NCI-H82 treated with DMSO at 0.1 percent for 48 hours (cell line): Measurements from ENCODE around the gene GPLD1.
"Not testable (repeated sequence)": the region's sequence is repeated elsewhere in the genome, so short reads cannot be mapped to it uniquely, and the experiment has no call there.

ENCODE experiments used
- DNase-seq: peaks from one replicate; lab custom pipeline; 2025; ENCODE audit not compliant: unreplicated experiment; lab: John Stamatoyannopoulos, UW

Gene GPLD1

GRCh38 chr6:24415753-24416152, 73.6 kb downstream of the GPLD1 start:
- no peak for DNase-seq

DNA sequence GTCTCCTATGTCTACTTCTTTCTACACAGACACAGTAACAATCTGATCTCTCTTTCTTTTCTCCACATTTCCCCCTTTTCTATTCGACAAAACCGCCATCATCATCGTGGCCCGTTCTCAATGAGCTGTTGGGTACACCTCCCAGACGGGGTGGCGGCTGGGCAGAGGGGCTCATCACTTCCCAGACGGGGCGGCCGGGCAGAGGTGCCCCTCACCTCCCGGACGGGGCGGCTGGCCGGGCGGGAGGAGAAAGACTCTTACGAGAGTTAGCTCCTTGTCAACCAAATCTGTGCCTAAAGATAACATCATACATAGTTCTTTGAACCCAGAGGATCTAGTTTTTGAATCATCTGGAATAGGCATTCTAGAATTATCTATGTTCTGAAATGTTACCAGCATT, 74.8 kb downstream of the GPLD1 start:
- not testable (repeated sequence) for DNase-seq

DNA sequence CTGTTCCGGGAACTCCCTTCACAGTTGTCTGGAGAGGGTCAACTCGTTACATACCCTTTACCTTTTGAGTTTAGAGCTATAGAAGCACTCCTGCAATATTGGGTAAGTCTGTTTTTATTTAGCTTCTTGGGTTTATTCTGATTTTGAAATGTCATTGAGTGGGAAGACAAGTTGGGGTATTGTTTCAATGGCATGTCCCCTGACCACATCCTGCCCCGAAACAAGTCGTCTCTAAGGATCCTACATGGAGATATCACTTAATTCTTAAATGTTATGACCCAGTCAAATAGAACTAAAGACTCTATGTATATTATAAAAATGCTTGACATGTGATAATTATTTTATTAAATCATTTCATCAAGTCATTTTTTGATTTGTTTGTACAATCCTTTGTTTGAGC, 77.1 kb downstream of the GPLD1 start:
- no peak for DNase-seq

DNA sequence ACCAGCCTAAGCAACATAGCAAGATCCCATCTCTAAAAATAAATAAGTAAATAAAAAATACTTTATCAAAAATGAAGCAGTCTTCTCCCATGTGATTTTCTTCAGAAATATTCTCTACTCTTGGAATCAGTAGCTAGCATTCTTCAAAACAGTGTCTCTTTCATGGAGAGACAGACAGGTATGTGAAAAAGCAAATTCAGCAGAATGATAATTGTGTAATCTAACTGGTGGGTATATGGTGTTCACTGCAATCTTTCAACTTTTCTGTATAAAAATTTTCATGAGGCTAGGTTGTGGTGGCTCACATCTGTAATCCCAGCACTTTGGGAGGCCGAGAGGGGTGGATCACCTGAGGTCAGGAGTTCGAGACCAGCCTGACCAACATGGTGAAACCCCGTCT, 78.8 kb downstream of the GPLD1 start:
- DNase-seq = no peak

GRCh38 chr6:24408719-24409410, 80.5 kb downstream of the GPLD1 start:
- DNase-seq = no peak

- no peak for DNase-seq
These were observed 84.1 kb downstream of the GPLD1 start for GRCh38 chr6:24405262-24405661.

GRCh38 chr6:24403501-24403824, 85.9 kb downstream of the GPLD1 start:
- DNase-seq = peak; percentile 26

GRCh38 chr6:24402697-24403500, 86.5 kb downstream of the GPLD1 start, which contains the start of gene MRS2:
Gene MRS2, plus strand, starts transcription at chr6:24402936. Its CDS starts 111 bp downstream, at chr6:24403047.
- peak; percentile 64 for DNase-seq

DNA sequence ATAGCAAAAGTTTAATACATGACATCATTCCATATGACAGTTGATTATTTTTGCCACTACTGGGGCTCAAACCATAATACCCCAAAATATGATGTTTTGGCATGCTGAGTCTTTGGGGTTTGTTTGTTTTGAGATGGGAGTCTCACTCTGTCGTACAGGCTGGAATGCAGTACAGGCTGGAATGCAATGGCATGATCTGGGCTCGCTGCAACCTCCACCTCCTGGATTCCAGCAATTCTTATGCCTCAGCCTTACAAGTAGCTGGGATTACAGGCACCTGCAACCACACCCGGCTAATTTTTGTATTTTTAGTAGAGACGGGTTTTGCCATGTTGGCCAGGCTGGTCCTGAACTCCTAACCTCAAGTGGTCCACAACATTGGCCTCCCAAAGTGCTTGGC, 87.9 kb downstream of the GPLD1 start:
- no peak for DNase-seq

- not testable (repeated sequence) for DNase-seq
These were observed 89.0 kb downstream of the GPLD1 start for GRCh38 chr6:24400045-24401039.

DNA sequence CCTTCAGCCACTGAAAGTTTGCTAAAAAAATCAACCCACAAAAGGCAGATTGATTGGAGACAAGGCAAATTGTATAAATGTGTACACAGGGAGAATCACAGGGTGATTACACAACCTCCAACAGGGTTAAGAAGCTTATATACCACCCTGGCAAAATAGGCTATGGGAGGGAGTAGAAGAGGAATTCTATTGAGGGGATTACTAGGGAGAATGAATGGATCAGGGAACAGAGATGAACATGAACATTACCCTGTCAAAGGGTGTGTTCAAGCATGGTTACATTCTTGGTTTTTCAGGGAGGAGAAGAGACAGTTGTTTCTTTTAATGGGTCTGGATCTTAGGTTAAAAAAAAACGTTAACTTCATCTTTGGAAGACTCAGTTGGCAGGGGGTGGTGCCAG, 91.7 kb downstream of the GPLD1 start:
- peak; percentile 43 for DNase-seq

DNA sequence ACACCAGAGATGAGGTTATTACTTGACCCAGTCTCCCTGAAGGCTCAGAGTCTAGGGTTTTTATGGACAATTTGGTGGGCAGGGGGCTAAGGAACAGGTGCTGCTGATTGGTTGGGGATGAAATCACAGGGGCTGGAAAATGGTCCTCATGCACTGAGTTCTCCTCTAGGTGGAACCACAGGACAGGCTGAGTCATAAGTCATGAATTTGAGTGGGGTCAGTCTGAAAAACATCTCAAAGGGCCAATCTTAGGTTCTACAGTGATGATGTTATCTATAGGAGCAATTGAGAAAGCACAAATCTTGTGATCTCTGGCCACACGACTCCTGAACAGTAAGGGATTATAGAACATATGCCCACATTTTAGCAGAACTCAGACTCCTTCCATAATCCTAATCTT, 92.6 kb downstream of the GPLD1 start:
- DNase-seq = no peak

GRCh38 chr6:24394780-24395437, 94.5 kb downstream of the GPLD1 start:
- no peak for DNase-seq

DNA sequence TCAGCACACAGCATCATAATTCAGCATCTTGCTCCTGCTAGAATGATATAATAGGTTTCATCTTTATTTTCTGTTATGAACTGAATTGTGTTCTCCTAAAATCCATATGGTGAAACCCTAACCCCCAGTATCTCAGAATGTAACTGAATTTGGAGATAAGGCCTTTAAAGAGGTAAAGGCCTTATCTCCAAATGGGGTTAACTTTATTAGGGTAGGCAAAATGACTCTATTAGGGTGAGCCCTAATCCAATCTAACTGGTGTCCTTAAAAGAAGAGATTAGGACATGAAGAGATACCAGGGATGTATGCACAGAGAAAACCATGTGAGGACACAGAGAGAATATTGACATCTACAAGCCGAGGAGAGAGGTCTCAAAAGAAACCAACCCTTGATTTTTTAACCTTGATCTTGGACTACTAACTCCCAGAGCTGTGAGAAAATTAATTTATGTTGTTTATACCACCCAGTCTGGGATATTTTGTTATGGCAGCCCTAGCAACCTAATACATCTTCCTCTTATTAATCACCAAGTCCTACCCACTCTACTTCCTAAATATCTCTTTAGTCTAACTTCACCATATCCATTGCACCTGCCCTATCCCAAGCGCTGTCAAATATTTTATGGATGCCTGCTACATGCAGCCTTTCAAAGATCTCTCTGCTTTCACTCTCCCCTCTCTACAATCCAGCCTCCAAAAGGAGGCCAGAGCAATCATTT, 95.2 kb downstream of the GPLD1 start:
- peak; percentile 58 for DNase-seq

DNA sequence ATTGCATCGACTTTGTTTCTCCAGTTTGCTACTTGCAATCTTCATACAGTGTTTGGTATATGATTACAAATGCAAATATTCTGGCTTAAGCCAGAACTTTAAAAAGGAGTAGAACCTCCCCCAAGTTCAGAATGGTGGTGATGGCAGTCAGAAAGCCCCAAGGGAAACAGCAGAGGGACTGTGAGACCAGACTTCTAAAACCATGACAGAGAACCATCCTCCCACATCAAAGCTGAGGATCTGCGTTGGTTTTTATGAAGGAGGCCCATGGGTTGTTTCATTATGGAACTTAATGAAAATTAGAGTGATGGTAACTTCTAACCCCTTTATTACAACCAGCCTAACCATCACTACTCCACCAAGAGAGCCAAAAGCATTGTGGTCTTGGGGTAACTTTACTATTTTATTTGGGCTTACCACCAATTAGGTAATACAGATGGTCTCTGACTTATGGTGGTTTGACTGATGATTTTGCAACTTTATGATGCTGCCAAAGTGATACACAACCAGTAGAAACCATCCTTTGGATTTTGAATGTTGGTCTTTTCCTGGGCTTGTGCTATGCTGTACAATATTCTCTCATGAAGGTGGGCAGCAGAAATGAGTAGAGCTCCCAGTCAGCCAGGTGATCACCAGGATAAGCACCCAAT, 97.5 kb downstream of the GPLD1 start:
- DNase-seq = no peak

DNA sequence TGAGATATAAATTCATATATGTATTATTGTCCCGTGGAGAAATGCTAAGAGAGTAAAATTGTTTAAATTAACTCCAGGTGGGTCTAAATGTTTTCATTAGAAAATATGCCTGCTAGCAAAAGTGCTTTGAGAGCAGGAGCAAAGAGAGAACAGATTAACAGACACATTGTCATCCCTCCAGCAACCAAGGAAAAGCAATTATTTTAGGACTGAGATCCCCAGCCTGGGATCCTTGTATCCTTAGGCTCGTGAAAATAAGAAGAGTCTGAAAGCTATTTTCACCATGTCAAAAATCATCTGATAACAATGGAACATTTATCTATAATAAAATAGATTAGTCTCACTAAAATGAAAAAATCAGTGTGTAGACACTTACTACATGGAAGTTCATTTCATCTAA, 98.2 kb downstream of the GPLD1 start:
- no peak for DNase-seq

- no peak for DNase-seq
These were observed 101.6 kb downstream of the GPLD1 start for GRCh38 chr6:24387818-24388217.

DNA sequence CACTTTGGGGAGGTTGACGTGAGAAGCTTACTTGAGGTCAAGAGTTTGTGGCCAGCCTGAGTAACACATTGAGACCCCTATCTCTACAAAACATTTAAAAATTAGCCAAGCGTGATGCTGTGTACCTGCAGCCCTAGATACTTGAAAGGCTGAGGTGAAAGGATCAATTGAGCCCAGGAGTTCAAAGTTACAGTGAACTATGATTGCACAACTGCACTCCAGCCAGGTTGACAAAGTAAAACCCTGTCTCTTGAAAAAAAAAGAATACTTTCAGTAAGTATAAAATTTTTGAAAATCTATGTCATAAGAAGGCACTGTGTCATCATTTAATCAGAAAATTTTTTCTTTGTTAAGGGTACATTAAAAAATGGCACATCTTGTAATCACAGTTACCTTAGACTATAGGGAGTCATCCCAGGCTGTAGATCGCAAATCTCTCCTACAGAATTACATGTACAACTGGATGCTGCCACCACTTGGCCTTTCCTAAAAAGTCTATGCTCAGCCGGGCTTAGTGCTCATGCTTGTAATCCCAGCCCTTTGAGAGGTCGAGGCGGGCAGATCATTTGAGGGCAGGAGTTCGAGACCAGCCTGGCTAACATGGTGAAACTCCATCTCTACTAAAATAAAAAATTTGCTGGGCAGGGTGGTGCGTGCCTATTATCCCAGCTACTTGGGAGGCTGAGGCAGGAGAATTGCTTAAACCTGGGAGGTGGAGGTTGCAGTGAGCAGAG, 103.7 kb downstream of the GPLD1 start:
- no peak for DNase-seq
